Skeletal muscle cell (primary cell): ENCODE results near the gene LGALS7B.
"Not testable (repeated sequence)": the region's sequence is repeated elsewhere in the genome, so short reads cannot be mapped to it uniquely, and the experiment has no call there.

Experiments
- DNase-seq: peaks from one replicate; pipeline ENCODE4 v3.0.0-alpha.2; 2010; ENCODE audit warnings: low read depth
- H3K4me3 ChIP-seq: 2 replicates; pipeline ENCODE4 v1.5.1; 2011; ENCODE audit warnings: low read depth, mild to moderate bottlenecking, control low read depth, low read length, moderate library complexity

LGALS7B gene

DNA sequence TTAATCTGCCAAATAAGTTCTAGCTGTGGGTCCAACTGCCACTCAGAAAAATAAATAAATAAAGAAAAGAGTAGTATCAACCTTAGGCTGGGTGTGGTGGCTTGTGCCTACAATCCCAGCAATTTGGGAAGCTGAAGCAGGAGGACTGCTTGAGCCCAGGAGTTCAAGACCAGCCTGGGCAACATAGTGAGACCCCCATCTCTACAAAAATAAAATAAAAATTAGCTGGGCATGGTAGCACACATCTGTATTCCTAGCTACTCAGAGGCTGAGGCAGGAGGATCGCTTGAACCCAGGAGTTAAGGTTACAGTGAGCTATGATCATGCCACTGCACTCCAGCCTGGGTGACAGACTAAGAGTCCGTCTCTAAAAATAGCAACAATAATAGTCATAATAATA, 24.9 kb downstream of the LGALS7B start:
- not testable (repeated sequence) for H3K4me3 ChIP-seq, DNase-seq

DNA sequence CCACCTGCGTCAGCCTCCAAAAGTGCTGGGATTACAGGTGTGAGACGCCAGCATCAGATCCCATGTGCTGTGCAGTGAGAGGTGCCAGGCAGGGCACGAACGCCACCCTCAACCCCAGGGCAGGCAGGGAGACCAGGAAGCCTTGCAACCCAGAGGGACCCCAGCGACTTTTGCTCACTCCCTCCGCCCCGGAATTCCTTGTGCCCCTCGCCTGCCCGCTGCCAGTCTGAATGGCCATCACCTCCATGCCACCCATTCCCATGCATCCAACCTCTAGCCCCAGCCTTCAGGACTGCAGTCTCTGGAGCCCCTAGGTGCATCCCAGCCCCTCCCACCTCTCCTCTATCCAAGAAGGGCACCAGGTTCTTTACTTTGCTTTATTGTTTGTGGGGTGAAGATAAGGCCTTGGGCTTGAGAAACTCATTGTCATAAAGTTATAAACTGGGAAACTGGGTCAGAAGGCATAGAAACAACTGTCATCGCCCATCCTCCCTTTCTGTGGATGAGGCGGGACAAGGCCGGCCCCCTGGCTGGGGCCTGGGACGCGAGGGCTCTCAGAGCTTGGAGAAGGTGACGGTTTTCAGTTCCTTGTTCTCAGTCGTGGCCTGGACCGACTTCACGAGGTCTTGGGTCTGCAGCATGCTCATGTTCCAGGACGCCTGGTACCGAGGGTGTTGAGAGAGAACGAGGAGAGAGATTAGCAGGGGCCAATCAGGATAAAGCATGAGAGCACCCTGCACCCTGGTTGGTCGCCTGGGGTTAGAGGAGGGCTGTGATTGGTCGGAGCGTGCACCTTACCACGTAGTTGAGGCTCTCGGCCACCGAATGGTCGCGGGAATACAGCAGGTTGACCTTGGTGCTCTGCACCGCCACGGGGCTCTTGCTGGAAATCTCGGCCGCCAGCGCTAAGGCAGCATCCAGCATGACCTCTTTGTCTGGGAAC, 26.3 kb downstream of the LGALS7B start:
- no peak overlapping the region for H3K4me3 ChIP-seq
- no peak for DNase-seq

DNA sequence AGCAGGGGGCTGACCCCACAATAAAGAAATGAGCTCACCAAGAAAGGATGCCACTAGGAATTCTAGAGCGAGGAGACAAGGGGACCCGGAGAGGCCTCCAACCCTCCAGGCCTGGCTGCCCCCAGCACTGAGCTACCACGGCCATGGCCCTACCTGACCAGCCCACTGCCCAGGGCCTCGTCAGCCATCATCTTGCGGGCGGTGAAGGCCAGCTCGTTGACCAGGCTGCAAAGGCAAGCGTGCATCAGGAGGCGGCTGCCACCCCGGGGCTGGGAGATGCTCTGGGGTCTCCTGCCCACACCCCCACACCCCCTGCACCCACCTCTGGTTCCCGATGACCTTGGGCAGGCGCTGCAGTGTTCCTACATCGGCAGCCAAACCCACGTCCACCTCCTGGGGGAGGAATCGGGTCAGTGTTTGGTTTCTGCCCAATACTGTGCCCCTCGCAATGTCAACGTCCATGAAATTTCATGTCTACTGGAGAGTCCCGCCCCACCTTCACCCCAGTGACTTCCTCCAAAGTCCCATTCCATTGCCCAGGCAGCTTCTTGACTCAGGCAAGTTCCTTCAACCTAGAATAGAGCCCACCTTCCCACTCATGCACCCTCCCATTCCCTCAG, 27.2 kb downstream of the LGALS7B start:
- no peak overlapping the region for H3K4me3 ChIP-seq
- DNase-seq, result no peak

DNA sequence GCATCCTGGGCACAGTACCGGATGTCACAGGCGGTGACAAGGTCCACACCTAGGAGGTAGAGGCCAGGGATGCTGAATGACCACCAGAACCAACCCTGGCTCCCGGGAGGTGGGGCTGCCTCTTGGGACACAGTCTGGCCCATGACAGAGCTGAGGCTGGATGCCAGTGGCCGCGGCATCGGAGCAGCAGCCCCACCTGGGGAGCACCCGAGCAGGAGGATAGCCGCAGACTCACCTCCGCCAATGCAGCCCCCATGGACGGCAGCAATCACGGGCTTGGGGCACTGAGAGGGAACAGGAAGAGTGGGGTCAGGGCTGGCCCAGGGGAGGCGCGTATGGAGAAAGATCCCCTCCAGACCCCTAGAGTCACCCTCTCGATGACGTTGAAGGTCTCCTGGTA, 28.1 kb downstream of the LGALS7B start:
- no peak for DNase-seq
- H3K4me3 ChIP-seq, result no peak overlapping the region

DNA sequence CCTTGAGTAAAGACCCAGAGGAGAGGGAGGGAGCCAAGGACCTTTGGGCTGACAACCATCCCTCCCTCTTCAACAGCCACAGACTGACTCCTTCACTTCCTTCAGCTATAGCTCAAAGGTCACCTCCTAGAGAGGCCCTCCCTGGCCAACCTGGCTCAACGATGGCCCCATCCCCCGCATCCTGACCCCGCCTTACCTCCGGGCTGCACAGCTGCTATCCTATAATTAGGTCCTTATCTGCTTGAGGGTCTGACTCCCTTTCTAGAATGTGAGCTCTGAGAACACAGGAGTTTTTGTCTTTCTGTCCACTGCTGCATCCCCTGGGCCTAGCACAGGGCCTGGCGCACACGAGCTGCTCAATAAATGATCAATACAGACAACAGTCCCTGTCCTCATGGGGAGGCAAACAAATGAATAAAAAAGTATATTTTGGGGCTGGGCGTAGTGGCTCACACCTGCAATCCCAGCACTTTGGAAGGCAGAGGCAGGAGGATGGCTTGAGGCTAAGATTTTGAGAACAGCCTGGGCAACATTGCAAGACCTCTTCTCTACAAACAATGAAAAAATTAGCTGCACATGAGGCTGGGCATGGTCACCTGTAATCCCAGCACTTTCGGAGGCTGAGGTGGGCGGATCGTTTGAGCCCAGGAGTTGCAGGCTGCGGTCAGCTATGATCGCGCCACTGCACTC, 30.4 kb downstream of the LGALS7B start:
- no peak overlapping the region for H3K4me3 ChIP-seq
- no peak for DNase-seq

DNA sequence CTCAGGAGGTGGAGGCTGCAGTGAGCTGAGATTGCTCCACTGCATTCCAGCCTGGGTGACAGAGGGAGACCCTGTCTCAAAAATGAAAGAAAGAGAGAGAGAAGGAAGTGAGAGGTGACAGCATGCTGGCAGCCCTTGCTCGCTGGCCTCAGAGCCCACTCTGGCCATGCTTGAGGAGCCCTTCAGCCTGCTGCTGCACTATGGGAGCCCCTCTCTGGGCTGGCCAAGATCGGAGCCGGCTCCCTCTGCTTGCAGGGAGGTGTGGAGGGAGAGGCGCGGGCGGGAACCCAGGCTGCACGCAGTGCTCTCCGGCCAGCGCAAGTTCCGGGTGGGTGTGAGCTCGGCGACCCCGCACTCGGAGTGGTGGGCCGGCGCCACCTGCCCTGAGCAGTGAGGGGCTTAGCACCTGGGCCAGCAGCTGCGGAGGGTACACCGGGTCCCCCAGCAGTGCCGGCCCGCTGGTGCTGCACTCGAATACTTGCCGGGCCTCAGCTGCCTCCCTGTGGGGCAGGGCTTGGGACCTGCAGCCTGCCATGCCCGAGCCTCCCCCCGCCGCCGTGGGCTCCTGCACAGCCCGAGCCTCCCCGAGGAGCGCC, 32.3 kb downstream of the LGALS7B start:
- H3K4me3 ChIP-seq, DNase-seq: not testable (repeated sequence)

DNA sequence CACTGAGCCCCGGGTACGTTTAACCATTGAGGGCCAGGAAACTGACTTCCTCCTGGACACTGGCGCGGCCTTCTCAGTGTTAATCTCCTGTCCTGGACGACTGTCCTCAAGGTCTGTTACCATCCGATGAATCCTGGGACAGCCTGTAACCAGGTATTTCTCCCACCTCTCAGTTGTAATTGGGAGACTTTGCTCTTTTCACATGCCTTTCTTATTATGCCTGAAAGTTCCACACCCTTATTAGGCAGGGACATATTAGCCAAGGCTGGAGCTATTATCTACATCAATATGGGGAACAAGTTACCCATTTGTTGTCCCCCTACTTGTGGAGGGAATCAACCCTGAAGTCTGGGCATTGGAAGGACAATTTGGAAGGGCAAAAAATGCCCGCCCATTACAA, 36.9 kb downstream of the LGALS7B start:
- not testable (repeated sequence) for H3K4me3 ChIP-seq, DNase-seq

DNA sequence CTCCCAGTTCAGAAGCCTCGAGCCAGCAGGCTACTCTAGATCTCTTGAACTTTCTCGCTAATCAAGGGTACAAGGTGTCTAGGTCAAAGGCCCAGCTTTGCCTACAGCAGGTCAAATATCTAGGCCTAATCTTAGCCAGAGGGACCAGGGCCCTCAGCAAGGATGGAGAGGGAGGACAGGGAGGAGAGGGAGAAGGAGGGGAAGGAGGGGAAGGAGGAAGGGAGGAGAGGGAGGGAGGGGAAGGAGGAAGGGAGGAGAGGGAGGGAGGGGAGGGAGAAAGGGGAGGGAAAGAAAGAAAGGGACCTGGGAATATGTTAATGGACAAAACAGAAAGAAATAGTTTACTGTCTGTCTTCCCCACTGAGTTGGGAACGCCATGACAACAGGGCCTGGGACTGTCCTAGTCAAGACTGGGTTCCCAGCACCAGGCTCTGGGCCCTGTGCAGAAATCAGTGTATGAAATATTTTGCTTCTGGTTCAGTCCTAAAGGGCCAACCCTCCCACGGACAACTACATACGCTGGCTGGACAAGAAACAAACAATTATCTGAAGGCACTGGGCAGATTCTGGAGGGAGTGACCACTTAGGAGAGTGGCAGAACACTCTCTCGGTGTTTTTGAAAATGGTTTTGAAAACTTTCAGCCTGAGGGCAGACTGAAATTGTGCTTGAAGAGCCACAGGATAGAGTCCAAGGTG, 38.0 kb downstream of the LGALS7B start:
- no peak overlapping the region for H3K4me3 ChIP-seq

DNA sequence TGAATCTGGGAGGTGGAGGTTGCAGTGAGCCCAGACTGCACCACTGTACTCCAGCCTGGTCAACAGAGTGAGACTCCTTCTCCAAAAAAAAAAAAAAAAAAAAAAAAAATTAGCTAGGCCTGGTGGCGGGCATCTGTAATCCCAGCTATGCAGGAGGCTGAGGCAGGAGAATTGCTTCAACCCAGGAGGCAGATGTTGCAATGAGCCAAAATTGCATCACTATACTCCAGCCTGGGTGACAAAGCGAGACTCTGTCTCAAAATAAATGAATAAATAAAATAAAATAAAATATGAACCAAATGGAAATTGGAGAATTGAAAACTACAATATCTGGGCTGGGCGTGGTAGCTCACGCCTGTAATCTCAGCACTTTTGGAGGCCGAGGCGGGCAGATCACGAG, 40.2 kb downstream of the LGALS7B start:
- DNase-seq, H3K4me3 ChIP-seq: not testable (repeated sequence)

More for the DNA sequence above, 38.0 kb downstream of the LGALS7B start:
- no peak for DNase-seq

DNA sequence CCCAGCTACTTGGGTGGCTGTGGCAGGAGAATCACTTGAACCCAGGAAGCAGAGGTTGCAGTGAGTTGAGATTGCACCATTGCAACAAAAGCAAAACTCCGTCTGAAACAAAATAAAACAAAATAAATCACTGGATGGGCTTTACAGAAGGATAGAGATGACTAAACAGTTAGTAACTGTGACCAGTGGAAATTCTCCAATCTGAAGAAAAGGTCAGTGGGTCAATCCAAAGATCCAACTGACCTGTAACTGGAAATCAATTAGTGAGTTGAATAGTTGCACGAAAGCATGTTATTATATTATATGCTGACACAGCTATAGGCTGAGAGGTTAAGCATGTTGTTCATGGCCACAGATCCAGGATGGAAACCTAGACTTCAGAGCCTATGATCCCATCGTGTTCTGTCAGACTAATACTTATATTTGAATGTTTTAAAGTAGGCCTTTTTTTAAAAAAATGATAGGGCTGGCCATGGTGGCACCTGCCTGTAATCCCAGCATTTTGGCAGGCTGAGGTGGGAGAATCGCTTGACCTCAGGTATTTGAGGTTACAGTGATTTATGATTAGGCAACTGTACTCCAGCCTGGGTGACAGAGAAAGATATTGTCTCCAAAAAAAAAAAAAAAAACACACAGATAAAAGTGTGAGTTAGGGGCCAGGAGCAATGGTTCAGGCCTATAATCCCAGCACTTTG, 41.2 kb downstream of the LGALS7B start:
- no peak overlapping the region for H3K4me3 ChIP-seq
- no peak for DNase-seq

DNA sequence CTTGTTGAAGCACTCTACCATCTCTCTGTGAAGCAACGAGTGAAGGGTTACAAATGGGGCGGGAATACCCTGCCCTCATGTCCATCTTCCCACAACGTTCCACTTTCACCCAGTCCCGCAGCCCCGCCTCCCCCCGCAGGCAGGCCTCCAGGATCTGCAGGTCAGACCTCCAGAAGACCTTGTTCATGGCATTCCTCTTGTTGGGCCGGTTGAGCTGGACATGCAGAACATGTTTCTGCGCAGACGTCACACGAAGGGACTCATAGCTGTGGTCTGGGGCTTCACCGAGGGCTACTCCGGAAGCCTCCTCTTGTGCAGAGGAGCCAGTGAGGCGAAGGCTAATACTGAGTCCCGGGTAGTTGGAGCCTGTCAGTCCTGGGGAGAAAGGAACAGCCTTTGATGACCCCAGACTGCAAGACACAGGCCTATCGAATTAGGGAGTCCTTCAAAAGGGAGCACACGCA, 42.2 kb downstream of the LGALS7B start:
- DNase-seq, result peak; percentile 74
- H3K4me3 ChIP-seq, result peak overlapping the region; percentile 67

DNA sequence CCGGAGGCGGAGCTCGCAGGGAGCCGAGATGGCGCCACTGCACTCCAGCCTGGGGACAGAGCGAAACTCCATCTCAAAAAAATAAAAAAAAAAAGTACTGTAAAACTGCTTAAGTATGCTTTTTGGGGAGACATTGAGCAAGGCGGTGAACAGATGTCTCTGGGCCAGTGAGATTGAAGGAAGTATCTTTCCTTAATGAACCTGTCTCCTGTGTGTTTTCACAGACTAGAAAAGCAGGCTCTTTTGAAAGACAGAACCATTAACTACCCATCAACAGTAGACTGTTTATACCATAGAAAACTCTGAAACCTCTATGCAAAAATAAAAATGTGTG, 44.1 kb downstream of the LGALS7B start:
- DNase-seq, result no peak
- no peak overlapping the region for H3K4me3 ChIP-seq

DNA sequence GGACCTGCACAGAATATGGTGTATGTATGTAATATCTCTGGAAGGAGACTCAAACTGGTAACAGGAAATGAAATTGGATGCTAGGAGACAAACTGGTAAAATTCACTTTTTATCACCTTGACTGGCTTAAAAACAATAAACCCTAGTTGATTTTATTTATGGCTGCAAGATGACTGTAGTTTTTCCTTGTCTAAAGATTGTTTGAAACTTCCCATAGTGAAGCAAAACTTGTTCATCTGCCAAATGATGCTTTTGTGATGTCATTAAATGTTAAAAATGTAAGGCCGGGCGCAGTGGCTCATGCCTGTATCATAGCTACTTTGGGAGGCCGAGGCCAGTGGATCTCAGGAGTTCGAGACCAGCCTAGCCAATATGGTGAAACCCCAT, 45.1 kb downstream of the LGALS7B start:
- DNase-seq, result no peak
- no peak overlapping the region for H3K4me3 ChIP-seq

DNA sequence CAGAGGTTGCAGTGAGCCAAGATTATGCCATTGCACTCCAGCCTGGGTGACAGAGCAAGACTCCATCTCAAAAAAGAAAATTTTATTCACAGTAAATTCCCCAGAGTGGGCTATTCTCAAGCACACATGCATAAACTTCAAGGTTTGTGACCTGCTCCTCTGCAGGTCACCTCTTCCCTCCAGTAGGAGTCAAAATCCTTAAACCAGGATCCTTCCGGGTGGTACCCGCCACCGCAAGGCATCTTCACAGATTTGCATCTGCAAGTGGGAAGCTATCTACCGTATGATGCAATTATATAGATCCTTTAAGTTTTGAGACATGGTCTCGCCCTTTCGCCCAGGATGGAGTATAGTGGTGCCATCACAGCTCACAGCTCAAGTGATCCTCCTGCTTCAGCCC, 45.6 kb downstream of the LGALS7B start:
- no peak overlapping the region for H3K4me3 ChIP-seq
- no peak for DNase-seq

DNA sequence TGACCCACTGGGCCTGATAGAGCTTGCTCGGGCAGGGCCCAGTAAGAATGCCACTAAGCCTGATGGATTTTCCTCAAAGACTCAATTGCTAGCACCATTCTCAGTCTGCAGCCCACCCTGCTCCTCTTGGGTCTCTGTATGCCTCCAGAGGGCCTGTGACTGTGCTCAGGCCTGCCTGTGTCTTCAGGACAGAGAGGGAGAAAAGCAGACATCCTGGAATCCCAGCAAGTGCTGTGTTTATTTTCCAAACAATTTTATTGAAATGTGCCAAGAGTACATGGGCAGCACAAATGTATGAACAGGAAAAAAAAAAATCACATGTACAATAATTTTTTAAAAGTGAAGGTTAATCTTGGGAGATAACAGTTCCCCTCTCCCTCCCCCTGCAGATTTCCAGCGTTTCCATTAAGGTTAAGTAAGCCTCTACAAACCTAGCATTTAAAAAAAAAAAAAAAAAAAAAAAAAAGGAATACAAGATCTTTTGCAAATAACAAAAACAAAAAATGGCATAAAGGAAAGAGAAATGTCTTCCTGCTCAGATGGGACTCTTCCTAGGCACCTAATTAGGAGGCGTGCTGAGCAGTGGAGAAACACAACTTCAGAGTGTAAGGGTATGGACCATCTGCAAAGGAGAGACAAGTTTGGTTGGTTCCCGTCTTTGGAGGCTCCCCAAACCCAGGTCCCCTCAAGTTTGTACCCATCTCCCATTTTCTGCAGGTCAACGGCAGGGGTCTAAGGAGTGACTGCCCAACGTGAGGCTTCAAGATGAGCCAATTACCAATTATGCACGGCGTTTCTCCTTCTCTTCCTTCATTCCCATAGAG, 47.4 kb downstream of the LGALS7B start:
- no peak overlapping the region for H3K4me3 ChIP-seq
- DNase-seq, result no peak

DNA sequence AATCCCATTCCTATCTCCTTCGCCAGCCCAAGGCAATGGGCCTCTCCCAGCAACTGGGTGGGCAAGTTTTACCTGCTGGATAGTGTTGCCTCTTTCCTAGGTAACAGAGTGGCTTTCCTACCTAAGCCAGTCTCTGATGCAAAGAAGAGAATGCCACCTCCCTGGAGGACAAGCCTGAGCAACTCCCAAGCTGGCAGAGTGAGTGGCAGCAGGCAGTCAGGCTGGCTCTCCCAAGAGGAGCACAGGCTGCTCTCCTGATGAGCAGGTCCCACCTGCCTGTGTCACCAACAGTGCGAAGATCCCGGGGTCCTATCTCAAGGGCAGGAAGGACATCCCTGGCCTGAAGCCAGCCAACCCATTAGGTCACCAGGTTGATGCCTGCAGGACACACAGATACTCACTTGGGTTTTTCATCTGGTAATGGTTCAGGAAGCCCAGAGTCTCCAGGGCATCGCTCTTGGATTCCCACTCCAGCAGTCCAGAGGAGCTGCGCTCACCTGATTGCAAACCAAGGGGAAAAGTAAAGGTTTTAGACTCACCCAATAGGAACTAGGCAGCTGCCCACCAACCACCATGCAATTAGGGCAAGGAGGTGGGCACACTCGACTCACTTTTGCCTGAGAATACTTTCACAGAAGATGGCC, 48.1 kb downstream of the LGALS7B start:
- no peak for DNase-seq
- H3K4me3 ChIP-seq, result no peak overlapping the region

DNA sequence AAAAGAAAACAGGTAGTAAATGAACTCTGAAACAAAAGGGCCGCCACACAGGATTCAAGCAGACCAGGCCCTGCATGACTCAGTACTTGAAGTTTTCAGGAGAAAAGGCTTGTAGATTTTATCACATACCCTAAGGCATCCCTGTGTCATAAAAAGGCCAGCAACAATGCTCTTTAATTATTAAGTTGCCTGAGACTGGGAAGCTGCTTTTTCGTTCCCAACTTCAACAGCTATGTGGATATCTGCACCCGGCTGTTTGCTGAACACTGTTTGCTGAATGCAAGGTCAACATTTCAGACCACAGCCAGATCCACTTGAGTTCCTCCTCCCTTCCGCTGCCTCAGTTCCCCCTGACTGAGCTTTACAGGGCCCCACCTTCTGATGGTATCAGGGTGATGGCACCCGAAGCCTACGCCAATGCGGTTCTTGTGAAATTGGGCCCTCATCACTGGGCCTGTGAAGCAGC, 48.7 kb downstream of the LGALS7B start:
- no peak overlapping the region for H3K4me3 ChIP-seq
- DNase-seq, result no peak
